Fibroblast of peridontal ligament (primary cell): ENCODE measurements around the gene SLC17A9.

Experiments
- DNase-seq: peaks from one replicate; pipeline ENCODE4 v3.0.0-alpha.2; 2010; ENCODE audit errors: extremely low read depth

Gene SLC17A9

DNA sequence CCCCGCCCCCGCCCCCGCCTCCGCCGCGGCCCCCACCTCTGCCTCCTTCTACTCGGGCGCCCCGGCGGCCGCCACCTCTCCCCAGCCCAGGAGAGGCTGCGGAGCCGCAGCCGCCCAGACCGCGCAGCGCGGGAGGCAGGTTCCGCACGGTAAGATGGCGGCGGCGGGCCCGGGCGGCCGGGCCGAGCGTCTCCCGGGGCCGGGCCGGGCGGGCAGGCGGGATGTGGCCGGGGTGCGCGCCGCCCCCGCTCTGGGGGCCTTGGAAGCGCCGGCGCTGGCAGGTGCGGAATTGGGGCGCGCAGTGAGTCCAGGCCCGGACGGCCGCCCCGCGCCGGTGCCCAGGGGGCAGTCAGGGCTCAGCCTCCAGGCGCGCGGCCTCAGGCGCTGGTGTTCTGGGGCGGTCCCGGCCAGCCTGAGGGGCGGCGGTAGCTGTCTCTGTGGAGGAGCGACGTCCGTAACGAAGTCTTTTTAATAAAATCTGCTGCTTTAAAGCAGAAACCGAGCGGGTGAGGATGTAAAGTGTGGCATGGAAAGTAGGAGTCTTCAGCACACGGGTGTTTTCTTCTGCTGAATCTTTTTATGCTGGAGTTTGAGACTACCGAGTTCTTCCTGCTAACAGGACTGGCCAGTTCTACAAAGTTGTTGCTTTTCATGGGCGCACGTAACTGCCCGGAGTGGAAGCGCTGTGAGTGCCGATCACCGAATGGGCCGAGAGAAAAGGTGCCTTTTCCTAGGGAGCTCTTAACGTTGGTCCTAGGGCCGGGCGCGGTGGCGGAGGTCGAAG lies 14.2 kb upstream of the SLC17A9 start, which contains the start of gene GID8:
TSS of gene GID8 (plus strand) at position 43 of the 784 bp plus-strand sequence. CDS start 3,356 bp downstream, outside the sequence.
- DNase-seq, result peak; percentile 42

DNA sequence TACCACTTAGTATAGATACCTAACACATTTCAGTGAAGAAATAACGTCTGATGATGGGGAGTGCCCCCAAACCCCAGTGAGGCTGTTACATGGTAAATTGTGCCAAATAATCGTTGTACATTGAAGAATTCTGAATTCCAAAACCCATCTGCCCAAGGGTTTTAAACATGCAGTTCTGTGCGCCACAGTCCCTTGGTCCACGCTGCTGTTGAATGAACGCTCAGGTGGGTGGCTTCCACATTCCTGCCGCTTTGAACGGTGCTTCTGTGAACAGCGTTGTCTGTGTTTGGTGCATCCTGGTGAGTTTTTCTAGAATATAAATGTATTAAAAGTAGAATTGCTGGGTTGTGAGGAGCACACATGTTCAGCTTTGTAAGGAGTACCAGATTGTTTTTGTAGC lies 11.6 kb upstream of the SLC17A9 start:
- no peak for DNase-seq

DNA sequence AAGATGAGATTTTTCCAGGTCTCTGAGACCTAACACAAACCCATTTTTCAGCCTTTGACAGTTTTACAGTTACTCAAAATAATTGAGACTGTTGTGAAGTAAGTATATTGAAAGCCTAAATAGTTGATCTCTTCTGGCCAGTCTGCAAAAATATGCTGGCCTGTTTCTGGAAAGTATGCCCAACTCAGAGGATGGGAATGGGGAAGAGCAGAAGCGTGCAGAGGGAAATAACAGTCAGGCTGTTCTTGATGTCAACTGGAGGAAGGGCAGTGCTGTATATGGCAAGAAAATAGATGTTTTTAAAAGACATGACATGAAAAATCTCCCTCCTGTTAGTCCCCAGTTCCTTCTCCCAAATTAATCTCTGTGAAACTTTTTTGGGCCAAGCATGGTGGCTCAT lies 10.7 kb upstream of the SLC17A9 start:
- no peak for DNase-seq

DNA sequence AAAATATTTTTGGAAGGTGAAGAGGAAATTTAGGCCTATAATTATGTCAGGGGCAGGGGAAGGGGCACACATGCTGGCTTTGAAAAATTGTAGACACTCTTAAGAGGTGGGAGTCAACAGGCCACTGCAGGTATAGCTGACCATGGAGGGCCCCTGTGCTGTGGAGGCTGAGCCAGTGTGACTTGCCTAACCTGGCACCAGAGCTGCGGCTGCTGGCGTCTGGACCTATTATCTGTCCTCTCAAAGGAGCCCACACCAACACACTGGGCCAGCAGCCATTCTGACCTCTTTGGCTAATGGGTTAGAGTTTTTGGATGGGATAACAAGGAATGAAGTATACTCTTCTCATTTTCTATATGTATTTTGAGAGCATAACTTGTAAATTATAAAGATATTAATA lies 10.1 kb upstream of the SLC17A9 start:
- no peak for DNase-seq

DNA sequence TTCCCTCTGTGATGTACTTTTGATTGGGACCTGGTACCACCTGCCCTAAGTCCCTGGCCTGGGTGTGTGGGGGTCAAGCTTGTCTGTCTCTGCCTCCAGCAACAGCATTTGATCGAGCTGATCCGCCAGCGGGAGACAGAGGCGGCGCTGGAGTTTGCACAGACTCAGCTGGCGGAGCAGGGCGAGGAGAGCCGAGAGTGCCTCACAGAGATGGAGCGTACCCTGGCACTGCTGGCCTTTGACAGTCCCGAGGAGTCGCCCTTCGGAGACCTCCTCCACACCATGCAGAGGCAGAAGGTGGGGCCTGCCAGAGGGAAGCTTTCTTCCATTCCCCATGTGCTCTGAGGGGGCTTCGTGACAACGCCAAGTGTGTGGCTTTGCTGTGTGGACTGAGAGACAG lies 9.1 kb upstream of the SLC17A9 start:
- no peak for DNase-seq

DNA sequence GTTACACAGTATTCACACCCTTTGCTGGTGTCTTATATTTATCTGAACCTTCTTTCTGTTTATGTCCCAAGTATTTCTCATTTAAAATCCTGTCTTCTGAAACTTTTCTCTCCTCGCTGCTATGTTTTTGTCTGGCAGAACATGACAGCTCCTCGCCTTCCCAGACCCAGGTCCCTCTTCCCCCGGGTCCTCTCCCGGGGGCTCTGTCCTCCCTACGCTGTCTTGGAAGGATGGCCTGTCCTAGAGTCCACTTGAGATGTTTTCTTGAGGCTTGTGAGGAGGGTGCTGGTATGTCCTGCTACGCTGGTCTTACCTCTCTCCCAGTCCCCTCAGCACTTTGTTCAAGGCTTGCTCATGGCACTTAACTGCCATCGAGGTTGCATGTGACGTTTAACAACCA lies 8.3 kb upstream of the SLC17A9 start:
- no peak for DNase-seq

DNA sequence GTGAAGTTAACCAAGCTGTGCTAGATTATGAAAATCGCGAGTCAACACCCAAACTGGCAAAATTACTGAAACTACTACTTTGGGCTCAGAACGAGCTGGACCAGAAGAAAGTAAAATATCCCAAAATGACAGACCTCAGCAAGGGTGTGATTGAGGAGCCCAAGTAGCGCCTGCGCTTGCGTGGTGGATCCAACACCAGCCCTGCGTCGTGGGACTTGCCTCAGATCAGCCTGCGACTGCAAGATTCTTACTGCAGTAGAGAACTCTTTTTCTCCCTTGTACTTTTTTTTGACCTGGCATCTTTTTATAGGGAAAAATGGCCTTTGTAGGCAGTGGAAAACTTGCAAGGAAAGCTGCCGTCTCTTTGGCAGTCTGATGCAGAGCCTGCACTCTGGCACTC lies 7.8 kb upstream of the SLC17A9 start:
- no peak for DNase-seq

DNA sequence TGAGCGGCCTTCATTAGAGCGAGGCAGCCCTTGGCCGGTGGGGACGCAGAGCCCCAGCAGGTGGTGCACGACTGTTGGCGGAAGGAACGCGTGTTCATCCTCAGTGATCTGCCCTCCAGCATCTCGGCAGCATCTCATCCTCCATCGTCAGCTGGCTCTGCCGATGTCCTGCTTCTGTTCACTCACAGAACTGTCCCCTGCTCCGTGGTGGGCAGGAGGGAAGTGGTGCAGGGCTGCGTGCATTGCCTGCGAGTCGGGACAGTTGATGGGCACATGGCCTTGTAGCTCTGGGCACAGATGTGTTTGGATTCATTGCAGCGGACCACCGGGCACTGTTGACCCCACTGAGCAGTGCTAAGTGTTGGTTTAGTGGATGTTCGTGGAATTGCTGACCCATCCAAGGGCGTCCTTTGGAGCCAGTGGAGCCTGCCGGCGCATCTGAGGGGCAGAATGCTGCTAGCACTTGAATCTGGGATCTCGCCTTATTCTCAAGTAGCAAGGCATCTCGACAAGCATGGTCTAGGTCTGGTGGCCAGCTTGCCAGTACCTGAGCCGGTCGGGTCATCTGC lies 6.7 kb upstream of the SLC17A9 start:
- DNase-seq, result no peak

DNA sequence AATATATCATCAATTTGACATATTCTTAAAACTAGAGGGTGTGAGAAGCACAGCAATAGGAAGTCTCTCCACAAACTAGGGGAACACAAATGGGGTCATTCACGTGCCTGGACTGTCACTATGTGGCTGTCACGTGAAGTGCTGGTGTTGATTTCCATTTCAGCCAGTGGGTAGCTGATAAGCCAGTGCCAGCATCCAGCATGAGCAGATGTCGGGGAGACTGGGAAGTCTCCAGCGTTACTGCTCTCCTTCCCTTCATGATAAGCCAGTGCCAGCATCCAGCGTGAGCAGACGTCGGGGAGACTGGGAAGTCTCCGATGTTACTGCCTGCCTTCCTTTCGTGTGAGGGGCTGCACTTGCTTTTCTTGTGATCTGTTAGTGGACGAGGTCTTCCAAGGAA lies 5.6 kb upstream of the SLC17A9 start:
- DNase-seq, result no peak

DNA sequence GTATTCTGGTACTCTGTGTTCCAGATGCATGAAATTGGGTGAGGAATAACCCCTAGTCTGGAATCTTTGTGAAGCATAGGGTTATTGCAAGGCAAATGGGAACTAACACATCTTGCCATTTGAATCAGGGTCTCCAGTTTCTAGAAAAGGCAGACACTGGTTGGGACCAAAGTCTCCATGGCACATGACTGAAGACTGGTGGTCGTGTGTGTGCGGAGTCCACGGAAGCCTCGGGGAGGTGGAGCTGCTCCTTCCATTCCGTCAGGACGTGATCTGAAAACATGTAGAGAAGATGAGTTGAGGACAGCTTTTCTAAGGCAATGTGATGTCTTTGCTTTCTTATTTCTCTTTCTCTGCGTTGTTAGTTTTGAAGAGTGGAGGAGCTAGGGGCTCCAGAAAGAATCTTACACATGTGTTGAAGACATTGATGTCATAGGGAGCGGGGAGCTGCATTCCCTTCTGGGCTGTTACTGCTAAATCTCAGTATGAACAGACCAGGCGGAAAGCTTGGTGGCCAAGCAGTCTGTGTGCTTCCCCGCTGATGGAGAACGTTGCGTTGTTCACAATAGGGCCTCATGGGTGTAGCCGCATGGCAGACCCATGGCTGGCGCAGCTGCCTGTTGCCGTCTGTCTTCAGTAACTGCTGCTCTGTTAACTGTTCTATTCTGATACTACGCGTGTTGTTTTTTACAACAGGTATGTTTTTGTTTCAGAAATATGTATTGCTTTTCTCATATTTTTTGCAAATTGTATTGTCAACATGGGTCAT lies 4.8 kb upstream of the SLC17A9 start:
- no peak for DNase-seq

DNA sequence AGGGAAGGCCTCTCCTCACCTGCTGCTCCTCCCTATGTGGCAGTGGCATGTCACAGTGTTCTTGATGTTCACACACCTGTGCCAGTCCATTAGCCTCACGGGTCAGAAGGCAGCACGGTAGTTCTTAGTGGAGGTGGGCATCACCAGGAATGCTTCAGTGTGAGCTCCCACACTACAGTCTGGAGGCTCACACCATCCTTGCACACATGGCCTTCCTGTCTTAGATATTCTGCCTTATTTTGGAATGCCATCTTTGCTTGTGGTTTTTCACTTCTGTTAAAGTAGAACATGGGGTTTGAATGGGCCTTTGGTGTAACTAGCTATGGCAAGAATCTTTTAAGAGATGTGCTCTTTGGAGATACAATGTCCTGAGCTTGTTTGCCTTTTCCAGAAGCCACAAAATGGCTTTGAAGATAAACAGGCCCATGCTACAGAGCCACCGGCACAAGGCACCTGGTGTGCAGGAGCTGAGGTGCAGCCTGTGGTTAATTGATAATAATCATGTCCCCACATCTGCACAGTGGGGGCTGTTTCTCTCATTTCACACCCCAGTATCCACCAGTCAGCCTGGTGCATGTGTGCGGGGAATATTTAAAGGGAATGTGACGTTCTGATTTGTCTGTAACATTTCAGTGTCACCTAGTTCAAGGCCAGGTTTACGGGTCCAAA lies 3.2 kb upstream of the SLC17A9 start:
- DNase-seq, result no peak

DNA sequence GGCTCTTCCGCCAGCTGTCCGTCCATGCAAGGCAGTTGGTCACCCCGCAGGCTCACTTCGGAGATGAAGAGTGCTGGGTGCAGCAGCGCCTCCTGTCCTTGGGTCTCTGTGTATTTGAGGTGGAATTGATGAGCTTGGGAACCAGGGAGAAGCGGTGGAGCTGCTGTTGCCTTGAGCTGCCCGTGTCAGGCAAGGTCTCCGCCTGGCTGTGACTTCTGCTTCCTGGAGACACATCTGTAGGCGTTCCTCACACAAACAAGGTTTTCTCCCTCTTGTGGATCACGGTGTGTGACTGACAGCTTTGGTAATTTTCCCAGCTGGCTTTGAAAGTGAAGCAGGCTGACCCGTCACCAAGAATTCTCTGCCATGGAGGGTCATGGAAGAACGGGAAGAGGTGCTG lies 2.5 kb upstream of the SLC17A9 start:
- no peak for DNase-seq

DNA sequence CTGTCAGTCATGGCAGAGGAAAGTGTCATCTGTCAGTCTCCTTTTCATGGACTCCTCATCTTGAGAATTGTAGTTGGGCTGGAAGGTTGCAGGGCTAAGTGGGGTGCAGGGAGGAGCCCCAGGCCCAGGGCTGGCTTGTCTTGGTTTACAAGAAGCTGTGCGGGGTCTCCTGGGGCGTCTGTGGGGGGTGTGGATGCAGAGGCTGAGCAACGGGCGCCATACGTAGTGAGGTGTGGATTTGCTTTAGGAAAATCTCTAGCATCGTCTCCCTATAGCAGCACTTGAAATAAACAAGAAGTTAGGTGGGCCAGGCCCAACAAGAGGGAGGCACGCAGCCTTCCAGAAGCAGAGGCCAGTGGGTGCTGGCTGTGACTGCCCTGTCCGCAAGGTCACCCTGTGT lies 1.8 kb upstream of the SLC17A9 start:
- DNase-seq, result no peak

DNA sequence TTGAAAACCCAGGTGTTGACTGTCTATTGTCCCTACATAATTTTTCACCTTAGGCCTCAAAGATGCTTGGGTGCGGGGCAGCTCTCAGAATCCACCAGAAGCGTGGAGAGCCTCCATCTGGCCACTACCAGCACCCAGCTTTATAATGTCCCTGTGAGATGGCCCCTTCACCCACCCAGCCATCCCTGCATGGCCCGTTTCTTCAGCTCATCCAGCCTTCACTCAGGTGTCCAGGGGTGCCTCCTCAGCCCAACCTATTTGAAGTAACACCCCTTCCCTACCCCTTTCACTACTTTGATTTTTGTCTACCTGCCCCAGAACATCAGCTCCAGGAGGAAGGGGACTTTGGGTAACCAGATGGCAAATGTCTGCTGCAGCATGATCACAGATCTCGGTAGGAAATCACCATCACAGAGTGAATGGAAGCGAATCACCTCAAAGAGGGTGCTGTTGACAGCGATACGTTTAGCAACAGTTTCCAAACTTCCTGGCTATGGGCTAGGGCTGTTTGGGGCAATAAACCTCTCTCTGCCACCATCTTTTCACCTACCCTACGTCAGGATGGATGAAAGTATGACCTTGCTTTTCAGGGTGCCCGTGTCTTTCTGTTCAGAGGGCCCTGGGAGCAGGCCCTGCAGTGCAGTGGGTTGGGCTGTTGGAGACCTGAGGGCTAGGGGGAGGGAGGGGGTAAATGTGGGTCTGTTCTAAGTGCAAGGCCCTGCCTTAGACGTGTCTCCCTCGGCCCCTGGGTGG lies 1.2 kb upstream of the SLC17A9 start:
- DNase-seq, result no peak

DNA sequence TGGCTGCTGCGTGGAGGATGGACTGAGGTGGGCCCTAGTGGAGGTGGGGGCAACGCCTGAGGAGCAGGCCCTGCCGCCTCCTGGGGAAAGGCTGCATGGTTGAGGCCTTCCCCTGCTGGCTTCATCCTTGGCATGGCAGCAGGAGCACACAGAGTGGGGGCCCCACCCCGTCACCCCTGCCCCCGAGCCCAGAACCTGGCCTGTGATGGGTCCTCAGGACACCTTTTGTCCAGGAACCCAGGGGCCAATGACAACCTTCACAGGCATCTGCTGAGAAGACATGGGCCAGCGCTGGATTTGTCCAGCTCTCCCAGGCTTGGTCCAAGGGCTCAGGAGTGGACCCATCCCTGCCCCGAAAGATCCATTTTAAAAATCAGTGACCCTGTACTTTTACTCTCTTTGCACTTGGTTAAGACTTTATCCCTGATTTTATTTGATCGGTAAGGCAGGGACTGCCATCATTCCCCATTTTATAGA lies 575 bp upstream of the SLC17A9 start:
- DNase-seq, result no peak

DNA sequence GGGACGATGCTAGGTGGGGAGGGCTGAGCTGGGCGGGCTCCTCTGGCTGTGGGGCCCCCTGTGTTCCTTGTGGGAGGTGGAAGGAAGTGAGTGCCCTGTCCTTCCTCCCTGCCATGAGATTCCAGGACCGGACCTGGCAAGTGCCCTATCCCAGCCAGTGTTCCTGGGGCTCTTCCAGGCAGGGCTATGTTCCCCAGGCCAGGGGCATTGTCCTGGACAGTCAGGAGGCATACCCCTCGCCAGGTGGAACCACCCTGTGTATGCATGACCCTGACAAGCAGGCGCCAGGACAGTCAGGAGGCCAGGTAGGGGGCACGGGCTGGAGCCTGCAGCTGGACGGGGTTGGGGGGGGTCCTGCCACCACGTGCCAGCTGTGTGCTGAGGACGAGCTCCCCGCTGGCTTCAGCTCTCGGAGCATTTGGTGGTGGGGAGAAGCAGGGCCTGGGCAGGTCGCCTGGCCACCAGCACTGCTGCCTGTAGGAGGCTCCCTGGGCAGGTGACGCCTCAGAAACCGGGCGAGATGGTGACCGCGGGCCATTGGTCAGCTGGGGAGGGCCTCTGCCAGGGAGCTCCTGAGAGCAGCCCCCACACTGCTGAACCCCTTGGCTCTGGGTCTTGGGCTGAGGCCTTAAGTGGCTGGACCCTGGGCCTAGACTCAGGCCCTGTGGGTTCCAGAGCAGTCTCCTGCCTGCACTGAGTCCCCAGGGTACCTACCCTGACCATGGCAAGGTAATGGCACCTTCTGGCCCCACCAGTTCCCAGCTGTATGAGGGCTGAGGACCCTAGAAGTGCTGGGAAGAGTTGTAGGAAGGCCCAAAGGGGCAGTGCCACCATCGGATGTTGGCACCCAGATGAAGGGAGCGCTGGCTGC lies 694 bp downstream of the SLC17A9 start:
- no peak for DNase-seq

DNA sequence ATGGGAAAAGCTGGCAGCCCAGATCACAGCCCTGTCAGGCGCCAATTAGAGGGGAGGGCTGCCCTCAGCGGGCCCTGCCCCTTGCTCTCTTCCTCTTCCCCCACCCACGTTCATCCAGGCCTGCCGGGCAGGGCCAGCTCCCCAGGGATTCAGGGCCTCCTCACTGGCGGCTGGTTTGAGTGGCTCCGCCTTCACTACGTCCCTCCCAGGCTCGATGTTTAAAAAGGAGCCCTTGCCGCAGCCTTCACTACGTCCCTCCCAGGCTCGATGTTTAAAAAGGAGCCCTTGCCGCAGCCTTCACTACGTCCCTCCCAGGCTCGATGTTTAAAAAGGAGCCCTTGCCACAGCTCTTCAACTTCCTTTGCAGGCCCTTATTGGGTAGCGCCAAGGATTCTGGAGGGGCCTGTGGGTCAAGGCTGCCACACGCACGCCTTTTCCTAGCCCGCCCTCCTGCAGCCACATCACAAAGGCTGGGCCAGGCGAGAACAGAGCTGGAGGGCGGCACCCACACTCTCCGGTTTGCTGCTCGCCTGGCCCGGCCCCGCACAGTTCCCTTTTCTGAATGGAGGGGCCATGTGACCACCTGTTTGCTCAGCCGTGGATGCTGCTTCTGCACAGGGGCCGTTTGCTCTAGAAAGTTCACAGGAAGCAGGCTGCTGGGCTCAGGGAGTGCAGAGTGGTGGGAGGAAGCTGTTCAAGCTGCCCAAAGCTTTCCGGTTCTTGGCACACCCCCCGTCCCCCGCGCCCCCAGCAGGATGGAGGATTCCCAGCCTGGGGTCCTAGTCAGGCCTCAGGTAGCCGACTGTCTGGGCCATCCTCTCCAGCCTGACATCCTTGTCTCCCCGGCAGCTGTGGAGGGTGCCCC lies 1.6 kb downstream of the SLC17A9 start:
- DNase-seq, result peak; percentile 73

DNA sequence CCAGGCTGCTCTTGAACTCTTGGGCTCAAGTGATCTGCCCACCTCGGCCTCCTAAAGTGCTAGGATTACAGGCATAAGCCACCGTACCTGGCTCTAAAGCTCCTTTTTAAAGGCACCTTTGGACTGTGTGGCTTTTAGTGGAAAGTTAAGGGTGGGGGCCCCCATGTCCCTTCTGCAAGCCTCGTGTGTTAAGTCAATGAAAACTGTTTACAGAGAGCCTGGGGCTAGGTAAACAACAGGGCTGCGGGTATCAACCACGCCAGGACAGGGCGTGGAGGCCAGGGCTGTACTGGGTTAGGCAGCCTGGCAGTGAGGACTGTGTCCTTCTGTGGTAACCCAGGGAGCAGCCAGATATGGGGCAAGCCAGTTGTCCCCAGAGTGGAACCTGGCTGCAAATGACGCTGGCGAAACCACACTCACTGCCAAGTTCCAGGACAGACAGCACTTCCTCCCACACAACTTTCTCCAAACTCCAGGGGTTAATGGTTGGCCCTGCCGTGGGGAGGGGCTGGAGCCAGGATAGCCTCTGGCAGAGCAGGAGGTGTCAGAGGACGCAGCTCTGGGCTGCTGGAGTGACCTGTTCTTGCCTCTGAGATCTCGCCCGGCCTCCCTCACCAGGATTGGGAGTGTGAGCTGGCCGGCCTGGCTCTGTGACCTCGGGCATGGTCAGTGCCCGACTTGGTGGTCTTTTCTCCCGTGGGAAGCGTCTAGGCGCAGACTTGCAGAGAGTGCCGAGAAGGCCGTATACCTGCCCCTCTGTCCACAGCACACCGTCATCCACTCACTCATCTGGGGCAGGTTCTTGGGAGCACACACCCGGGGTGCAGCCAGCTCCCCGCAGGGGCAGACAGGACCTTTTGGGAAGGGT lies 3.2 kb downstream of the SLC17A9 start:
- DNase-seq, result no peak
